GM12801 (cell line): Measurements from ENCODE around the gene MPRIP.

Experiments used
- CTCF ChIP-seq: IDR thresholded peaks from one replicate; pipeline ENCODE4 v1.5.1; 2011; ENCODE audit warnings: control low read depth; ENCODE audit not compliant: insufficient read length; ENCODE audit errors: extremely low read depth

Gene MPRIP

GRCh38 chr17:17179371-17179827 lies 137.1 kb downstream of the MPRIP start:
- TF ChIP-seq CTCF: no peak

- no peak for TF ChIP-seq CTCF
These were observed 137.9 kb downstream of the MPRIP start for GRCh38 chr17:17180141-17180603.

GRCh38 chr17:17180741-17181525 lies 138.7 kb downstream of the MPRIP start:
- TF ChIP-seq CTCF: no peak

GRCh38 chr17:17181666-17182597 lies 139.7 kb downstream of the MPRIP start:
- no peak for TF ChIP-seq CTCF

- no peak for TF ChIP-seq CTCF
These were observed 140.4 kb downstream of the MPRIP start for GRCh38 chr17:17182598-17183136.

GRCh38 chr17:17183744-17184143 lies 141.5 kb downstream of the MPRIP start:
- TF ChIP-seq CTCF: no peak

GRCh38 chr17:17186051-17186450 lies 143.8 kb downstream of the MPRIP start:
- no peak for TF ChIP-seq CTCF
